B cell (primary cell): Measurements from ENCODE around the gene ELP1.

Experiments used
- EZH2 ChIP-seq: IDR thresholded peaks from 2 replicates; pipeline ENCODE4 v1.6.1; 2012; ENCODE audit warnings: borderline replicate concordance, low read depth, mild to moderate bottlenecking, moderate library complexity, low read length; ENCODE audit not compliant: insufficient read depth, poor library complexity, severe bottlenecking
- TF ChIP-seq, protein P1 (sequence below): fragments of 200-600 bp; IDR thresholded peaks from one replicate; pipeline ENCODE4 v1.8.0; 2022; ENCODE audit warnings: antibody characterized with exemption, mild to moderate bottlenecking

DNA sequence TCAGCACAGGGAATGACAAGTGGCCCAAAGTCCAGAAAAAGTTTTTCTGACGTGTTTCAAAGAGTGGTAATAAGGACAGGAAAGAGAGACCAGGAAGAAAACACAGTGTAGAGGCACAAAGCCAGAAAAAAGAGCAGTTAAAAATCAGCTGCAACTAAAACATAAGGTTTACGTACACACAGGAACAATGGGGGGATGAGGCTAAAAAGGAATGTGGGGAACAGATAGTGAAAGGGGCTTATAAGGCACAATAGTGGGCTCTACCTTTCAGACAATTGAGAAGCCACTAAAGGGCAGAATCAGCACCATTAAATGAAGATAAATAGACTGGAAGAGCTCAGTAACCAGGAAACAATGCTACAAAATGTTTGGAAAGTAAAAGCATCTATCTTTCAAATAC lies 5.5 kb downstream of the ELP1 start:
- TF ChIP-seq, protein P1, sequence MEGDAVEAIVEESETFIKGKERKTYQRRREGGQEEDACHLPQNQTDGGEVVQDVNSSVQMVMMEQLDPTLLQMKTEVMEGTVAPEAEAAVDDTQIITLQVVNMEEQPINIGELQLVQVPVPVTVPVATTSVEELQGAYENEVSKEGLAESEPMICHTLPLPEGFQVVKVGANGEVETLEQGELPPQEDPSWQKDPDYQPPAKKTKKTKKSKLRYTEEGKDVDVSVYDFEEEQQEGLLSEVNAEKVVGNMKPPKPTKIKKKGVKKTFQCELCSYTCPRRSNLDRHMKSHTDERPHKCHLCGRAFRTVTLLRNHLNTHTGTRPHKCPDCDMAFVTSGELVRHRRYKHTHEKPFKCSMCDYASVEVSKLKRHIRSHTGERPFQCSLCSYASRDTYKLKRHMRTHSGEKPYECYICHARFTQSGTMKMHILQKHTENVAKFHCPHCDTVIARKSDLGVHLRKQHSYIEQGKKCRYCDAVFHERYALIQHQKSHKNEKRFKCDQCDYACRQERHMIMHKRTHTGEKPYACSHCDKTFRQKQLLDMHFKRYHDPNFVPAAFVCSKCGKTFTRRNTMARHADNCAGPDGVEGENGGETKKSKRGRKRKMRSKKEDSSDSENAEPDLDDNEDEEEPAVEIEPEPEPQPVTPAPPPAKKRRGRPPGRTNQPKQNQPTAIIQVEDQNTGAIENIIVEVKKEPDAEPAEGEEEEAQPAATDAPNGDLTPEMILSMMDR: no peak
- TF ChIP-seq EZH2: no peak
